Left lung (tissue), 10 donors: ENCODE data around the gene TMEM106C. TPM values are rescaled to one million over a fixed set of nuclear protein-coding genes. Genes with fewer than 3 reads are reported as not detected.
A peak's percentile ranks its signal among the peaks of the same experiment; 100 is the strongest.

Experiments
- ATAC-seq: fragments of 200-7000 bp; cut with Tn5 transposase; one replicate; pipeline ENCODE4 v1.9.1; 2020; ENCODE audit warnings: moderate library complexity
- DNase-seq, 4 donors: peaks; one replicate each; pipeline ENCODE4 v3.0.0-alpha.2; 2013 to 2020
- H3K27ac ChIP-seq, 2 donors: fragments of 200-600 bp; sonication (generic) in 1 of 2; one replicate each; pipeline versions ENCODE4 v1.5.0 to v1.8.0; 2020 to 2021
- H3K27me3 ChIP-seq, 2 donors: fragments of 200-600 bp; sonication (generic) in 1 of 2; one replicate each; pipeline versions ENCODE4 v1.5.0 to v1.8.0; 2020 to 2021
- H3K36me3 ChIP-seq, 2 donors: fragments of 200-600 bp; sonication (generic) in 1 of 2; one replicate each; pipeline versions ENCODE4 v1.5.0 to v1.8.0; 2020 to 2021
- H3K4me1 ChIP-seq, 2 donors: fragments of 200-600 bp; one replicate each; pipeline ENCODE4 v1.8.0; 2021
- H3K4me3 ChIP-seq, 2 donors: fragments of 200-600 bp; sonication (generic) in 1 of 2; one replicate each; pipeline versions ENCODE4 v1.5.0 to v1.8.0; 2020 to 2021; ENCODE audit warnings: mild to moderate bottlenecking in 1 of 2
- H3K9me3 ChIP-seq, 2 donors: fragments of 200-600 bp; sonication (generic) in 1 of 2; one replicate each; pipeline versions ENCODE4 v1.5.0 to v1.8.0; 2020 to 2021
- CTCF ChIP-seq, 2 donors: fragments of 200-600 bp; sonication (generic) in 1 of 2; IDR thresholded peaks; one replicate each; pipeline versions ENCODE4 v1.5.0 to v1.8.0; 2021; ENCODE audit warnings: antibody characterized with exemption in 2 of 2
- intact Hi-C, 2 donors: fragments of 100-400 bp; cut with DNase I; formaldehyde crosslinking; loops; one replicate each; pipeline versions ENCODE4 v1.11.2 to v1.14.2; 2022
- polyA plus RNA-seq, 6 donors: library from polyadenylated mRNA; unstranded; fragments of 120-200 nt; gene quantifications; one replicate each; pipeline ENCODE4 v1.2.1, GENCODE V29; 2013; ENCODE audit not compliant: insufficient read length in 6 of 6
- total RNA-seq, 2 donors: library from RNA; stranded (reverse); fragmentation: NEBNext Ultra II Directional; extraction: Animal tissue kit (Norgen Biotek cat#: 25700); gene quantifications; one replicate each; pipeline ENCODE4 v1.2.1, GENCODE V29; 2021
- donor health status: DM: no; HTN: yes; CAD: no.
- donor health status: DM: no; HTN: no; CAD: no.

The TMEM106C gene
- total and polyA plus RNA-seq, 8 donors = 43.1 to 99.3 (median 82.1) TPM

GRCh38 chr12:47962198-47962597, 1.2 kb upstream of the TMEM106C start:
- DNase-seq (no peak), ATAC-seq (no peak)
- intact Hi-C loops = no loop called here
- no peak for TF ChIP-seq CTCF (IDR thresholded peaks at IDR 0.05)
- H3K4me3 ChIP-seq = no peak overlapping the region
- H3K27ac ChIP-seq = no peak overlapping the region
- peaks cover 0 to 21% of the 10 kb centered on the region in 2 donors for H3K4me1 ChIP-seq
- H3K27me3 ChIP-seq = no peaks in the 10 kb centered on the region
- H3K36me3 ChIP-seq = peaks cover 0 to 9% of the 10 kb centered on the region in 2 donors
- H3K9me3 ChIP-seq = peaks cover 0 to 7% of the 10 kb centered on the region in 2 donors

GRCh38 chr12:47964106-47964728, 821 bp downstream of the TMEM106C start:
- ATAC-seq (no peak), DNase-seq (no peak)
- no peaks in the 10 kb centered on the region for H3K9me3 ChIP-seq
- H3K4me3 ChIP-seq = peak overlapping the region; percentile 77 to 98
- peaks cover 0 to 21% of the 10 kb centered on the region in 2 donors for H3K4me1 ChIP-seq
- H3K27ac ChIP-seq = no peak overlapping the region
- TF ChIP-seq CTCF (IDR thresholded peaks at IDR 0.05) = no peak
- intact Hi-C loops = no loop called here
- no peaks in the 10 kb centered on the region for H3K27me3 ChIP-seq
- peaks cover 0 to 26% of the 10 kb centered on the region in 2 donors for H3K36me3 ChIP-seq

- intact Hi-C loops = no loop called here
- Histone ChIP-seq H3K27ac (no peak overlapping the region), H3K4me3 (no peak overlapping the region), H3K4me1 (peaks cover 0 to 21% of the 10 kb centered on the region in 2 donors), H3K9me3 (no peaks in the 10 kb centered on the region), H3K27me3 (no peaks in the 10 kb centered on the region), H3K36me3 (peaks cover 0 to 26% of the 10 kb centered on the region in 2 donors)
- no peak for TF ChIP-seq CTCF (IDR thresholded peaks at IDR 0.05)
- ATAC-seq (no peak), DNase-seq (no peak)
Observed at GRCh38 chr12:47965581-47965980, 2.2 kb downstream of the TMEM106C start.

GRCh38 chr12:47967461-47968321, 4.3 kb downstream of the TMEM106C start:
- Histone ChIP-seq H3K27ac (no peak overlapping the region), H3K9me3 (no peaks in the 10 kb centered on the region), H3K27me3 (no peaks in the 10 kb centered on the region), H3K36me3 (peaks cover 0 to 26% of the 10 kb centered on the region in 2 donors), H3K4me1 (peaks cover 0 to 21% of the 10 kb centered on the region in 2 donors), H3K4me3 (no peak overlapping the region)
- ATAC-seq (no peak), DNase-seq (no peak)
- intact Hi-C loops = no loop called here
- TF ChIP-seq CTCF (IDR thresholded peaks at IDR 0.05) = no peak

GRCh38 chr12:47969845-47970244, 6.4 kb downstream of the TMEM106C start:
- H3K4me1 ChIP-seq = peaks cover 0 to 4% of the 10 kb centered on the region in 2 donors
- ATAC-seq (no peak), DNase-seq (no peak)
- no peak overlapping the region for H3K4me3 ChIP-seq
- H3K36me3 ChIP-seq = peaks cover 0 to 26% of the 10 kb centered on the region in 2 donors
- no peak for TF ChIP-seq CTCF (IDR thresholded peaks at IDR 0.05)
- H3K27me3 ChIP-seq = no peaks in the 10 kb centered on the region
- no peak overlapping the region for H3K27ac ChIP-seq
- intact Hi-C loops = no loop called here
- no peaks in the 10 kb centered on the region for H3K9me3 ChIP-seq
